T-helper 17 cell (primary cell): ENCODE measurements around the gene CCDC187. TPM values are rescaled to one million over a fixed set of nuclear protein-coding genes. Genes with fewer than 3 reads are reported as not detected.

Source experiments
- ATAC-seq: fragments of 150-1000 bp; cut with Tn5 transposase; 2 replicates; pipeline ENCODE4 v1.10.0; 2021; ENCODE audit warnings: mild to moderate bottlenecking, moderate library complexity
- DNase-seq, 3 donors: peaks; one replicate each; pipeline versions ENCODE4 v3.0.0 to v3.0.0-alpha.2; 2020 to 2021
- H3K9me3 ChIP-seq: one replicate; pipeline ENCODE4 v1.7.0; 2013; ENCODE audit warnings: low read length, mild to moderate bottlenecking; ENCODE audit not compliant: control insufficient read depth, poor library complexity, severe bottlenecking
- H3K27ac Mint-ChIP-seq: one replicate; pipeline ENCODE4 v1.8.0; 2022; ENCODE audit warnings: mild to moderate bottlenecking, moderate library complexity, mixed read lengths
- H3K27me3 Mint-ChIP-seq: one replicate; pipeline ENCODE4 v1.8.0; 2022; ENCODE audit warnings: mixed read lengths
- H3K36me3 Mint-ChIP-seq: one replicate; pipeline ENCODE4 v1.8.0; 2022; ENCODE audit warnings: low read depth, mixed read lengths
- H3K4me1 Mint-ChIP-seq: one replicate; pipeline ENCODE4 v1.8.0; 2022; ENCODE audit warnings: mild to moderate bottlenecking, mixed read lengths
- H3K4me3 Mint-ChIP-seq: one replicate; pipeline ENCODE4 v1.8.0; 2022; ENCODE audit warnings: mild to moderate bottlenecking, moderate library complexity, mixed read lengths
- total RNA-seq, 4 donors: library from RNA in 2 of 4; stranded (reverse) in 2 of 4; gene quantifications; one replicate each; pipeline ENCODE4 v1.2.3 and lab custom pipeline; 2022 to 2026

The CCDC187 gene
- total RNA-seq, 2 donors from 2014 or later: 0.12 TPM; not detected in 1

DNA sequence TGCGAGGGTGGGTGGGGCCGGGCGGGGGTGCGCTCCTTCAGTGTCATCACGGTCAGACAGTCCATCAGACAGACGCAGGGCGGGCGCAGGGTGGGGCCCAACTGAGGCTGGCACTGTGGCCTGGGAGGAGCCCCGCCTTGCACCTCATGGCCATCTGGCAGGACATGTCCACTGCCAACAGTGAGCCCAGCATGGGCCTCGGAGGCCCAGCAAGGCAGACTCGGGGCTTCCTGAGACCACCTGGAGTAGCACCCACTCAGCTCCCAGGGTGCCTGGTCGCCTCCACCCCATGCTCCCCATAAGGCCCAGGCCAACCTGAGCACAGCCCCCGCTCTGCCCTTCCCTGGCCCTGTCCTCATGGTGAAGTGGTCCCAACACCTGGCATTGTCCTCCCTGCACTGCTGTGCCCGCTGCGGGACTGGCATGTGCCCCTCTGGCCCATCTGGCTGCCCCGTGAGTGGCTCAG lies 14.9 kb upstream of the CCDC187 start:
- H3K27me3 Mint-ChIP-seq: no peaks in the 10 kb centered on the region
- no peak for DNase-seq

DNA sequence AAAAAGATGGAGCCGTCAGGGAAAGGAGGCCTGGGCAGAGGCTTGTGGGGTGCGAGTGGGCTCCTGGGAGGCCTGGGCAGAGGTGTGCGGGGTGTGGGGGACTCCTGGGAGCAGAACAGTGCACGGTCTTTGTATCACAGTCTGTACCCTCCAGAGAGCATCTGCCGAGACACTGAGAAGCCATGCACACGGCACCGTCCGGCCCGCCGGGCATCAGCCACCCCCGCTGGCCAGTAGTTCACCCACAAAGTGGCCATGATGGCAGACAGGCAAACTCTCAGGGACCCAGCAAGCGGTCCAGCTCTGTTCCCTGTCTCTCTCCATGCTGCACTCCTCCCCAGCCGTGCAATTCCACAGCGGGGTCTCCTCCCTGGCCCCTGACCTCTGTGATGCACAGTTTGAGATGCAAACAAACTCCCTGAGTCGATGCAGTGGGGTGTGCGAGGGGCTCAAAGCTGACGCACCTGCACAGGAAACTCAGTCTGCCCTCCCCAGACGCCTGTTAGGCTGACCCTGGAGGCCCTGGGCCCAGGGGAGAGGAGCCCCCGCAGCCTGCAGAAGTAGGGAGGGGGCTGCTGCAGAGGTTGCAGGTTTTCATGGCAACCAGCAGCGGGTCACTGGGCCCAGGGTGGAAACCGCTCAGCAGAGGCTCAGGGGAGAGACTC lies 14.3 kb upstream of the CCDC187 start:
- H3K4me1 Mint-ChIP-seq: no peaks in the 10 kb centered on the region
- H3K36me3 Mint-ChIP-seq: no peaks in the 10 kb centered on the region
- ATAC-seq: no peak
- H3K4me3 Mint-ChIP-seq: no peak overlapping the region
- no peaks in the 10 kb centered on the region for H3K9me3 ChIP-seq
- H3K27me3 Mint-ChIP-seq: no peaks in the 10 kb centered on the region
- H3K27ac Mint-ChIP-seq: no peak overlapping the region
- DNase-seq: no peak

More for the DNA sequence above, 14.9 kb upstream of the CCDC187 start:
- no peaks in the 10 kb centered on the region for H3K4me1 Mint-ChIP-seq
- no peak overlapping the region for H3K27ac Mint-ChIP-seq
- no peaks in the 10 kb centered on the region for H3K9me3 ChIP-seq
- ATAC-seq: no peak
- no peak overlapping the region for H3K4me3 Mint-ChIP-seq
- no peaks in the 10 kb centered on the region for H3K36me3 Mint-ChIP-seq

DNA sequence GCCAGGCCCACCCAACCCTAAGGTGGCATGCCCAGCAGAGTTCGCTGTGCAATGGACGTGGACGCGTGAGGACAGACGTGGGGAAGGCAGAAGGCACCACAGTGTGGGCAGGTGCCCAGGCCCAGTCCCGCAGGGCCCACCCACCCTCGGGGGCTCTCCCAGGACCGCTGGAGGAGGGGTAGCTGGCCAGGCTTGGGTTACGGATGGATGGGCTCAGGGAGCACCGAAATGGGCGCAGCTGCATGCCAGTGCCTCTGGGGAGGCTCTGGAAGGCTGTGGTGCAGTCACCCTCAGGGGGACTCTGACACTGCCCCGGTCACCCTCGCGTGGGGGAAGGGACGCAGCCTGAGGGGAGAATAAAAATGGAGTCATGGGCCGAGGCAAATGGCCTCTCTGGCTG lies 13.8 kb upstream of the CCDC187 start:
- H3K36me3 Mint-ChIP-seq: no peaks in the 10 kb centered on the region
- H3K4me1 Mint-ChIP-seq: no peaks in the 10 kb centered on the region
- H3K9me3 ChIP-seq: no peaks in the 10 kb centered on the region
- H3K27ac Mint-ChIP-seq: no peak overlapping the region
- ATAC-seq (no peak), DNase-seq (no peak)
- H3K4me3 Mint-ChIP-seq: no peak overlapping the region
- H3K27me3 Mint-ChIP-seq: no peaks in the 10 kb centered on the region

DNA sequence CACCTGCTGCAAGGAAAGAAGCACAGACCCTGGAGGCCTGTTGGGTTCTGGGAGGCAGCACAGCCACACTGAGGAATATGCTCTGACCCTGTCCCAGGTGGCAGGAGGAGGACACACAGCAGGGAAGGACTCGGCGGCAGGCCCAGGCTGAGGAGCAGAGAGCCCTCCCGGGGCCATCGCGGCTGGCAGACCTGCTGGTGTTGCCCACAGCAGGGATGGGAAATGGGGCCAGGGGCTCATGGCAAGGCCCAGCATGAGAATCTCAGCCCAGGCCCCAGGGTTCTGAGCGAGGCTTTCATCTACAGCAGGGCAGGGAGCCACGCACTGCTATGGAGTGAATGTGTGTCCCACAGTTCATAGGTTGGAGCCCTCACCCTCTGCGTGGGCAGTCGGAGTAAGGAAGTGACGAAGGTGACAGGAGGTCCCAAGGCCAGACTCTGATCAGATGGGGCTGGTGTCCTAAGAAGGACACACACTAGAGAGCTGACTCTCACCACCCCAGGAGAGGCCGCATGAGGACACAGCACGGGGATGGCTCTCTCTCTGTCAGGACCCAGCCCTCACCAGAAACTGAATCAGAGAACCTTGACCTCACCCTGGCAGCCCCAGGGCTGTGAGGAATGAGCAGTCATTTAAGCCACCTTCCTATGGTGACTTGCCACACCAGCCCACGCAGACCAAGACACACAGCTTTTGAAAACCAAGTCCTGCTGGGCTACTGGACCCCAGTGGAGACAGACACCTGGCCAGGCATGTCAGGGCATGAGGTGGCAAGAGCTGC lies 13.2 kb upstream of the CCDC187 start:
- H3K9me3 ChIP-seq: no peaks in the 10 kb centered on the region
- DNase-seq: no peak
- no peak overlapping the region for H3K27ac Mint-ChIP-seq
- no peaks in the 10 kb centered on the region for H3K4me1 Mint-ChIP-seq
- no peak overlapping the region for H3K4me3 Mint-ChIP-seq
- no peak for ATAC-seq
- no peaks in the 10 kb centered on the region for H3K36me3 Mint-ChIP-seq
- no peaks in the 10 kb centered on the region for H3K27me3 Mint-ChIP-seq

DNA sequence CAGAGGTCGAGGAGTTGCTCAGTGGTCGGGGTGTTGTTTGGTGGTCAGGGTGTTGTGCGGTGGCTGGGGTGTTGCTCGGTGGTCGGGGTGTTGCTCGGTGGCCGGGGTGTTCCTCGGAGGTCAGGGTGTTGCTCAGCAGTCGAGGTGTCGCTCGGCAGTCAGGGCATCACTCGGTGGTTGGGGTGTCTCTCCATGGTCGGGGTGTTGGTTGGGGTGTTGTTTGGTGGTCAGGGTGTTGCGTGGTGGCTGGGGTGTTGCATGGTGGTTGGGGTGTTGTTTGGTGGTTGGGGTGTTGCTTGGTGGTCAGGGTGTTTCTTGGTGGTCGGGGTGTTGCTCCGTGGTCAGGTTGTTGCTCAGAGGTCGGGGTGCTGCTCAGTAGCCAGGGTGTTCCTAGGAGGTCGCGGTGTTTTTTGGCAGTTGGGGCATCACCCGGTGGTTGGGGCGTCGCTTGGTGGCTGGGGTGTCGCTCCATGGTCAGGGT lies 12.4 kb upstream of the CCDC187 start:
- H3K4me1 Mint-ChIP-seq: no peaks in the 10 kb centered on the region
- no peaks in the 10 kb centered on the region for H3K36me3 Mint-ChIP-seq
- no peak overlapping the region for H3K4me3 Mint-ChIP-seq
- no peaks in the 10 kb centered on the region for H3K27me3 Mint-ChIP-seq
- H3K27ac Mint-ChIP-seq: no peak overlapping the region
- ATAC-seq (no peak), DNase-seq (no peak)
- H3K9me3 ChIP-seq: no peaks in the 10 kb centered on the region

DNA sequence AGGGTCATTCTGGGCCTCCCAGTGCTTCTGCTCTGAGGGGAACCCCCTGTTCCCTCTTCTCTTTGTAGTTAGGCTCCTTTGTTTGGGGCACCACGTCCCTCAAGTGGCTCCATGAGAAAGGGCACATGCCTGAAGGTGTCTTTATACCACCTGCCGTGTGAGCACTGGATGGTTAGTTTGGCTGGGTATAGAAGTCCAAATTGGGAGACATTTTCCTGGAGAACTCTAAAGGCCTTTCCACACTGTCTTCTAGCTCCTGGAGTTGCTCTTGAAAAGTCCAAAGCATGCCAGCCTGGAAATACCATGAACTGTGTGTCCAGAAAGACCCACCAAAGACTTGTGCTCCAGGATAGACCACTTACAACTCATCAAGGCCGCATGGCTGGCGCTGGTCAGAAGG lies 11.1 kb upstream of the CCDC187 start:
- DNase-seq (no peak), ATAC-seq (no peak)
- H3K27ac Mint-ChIP-seq: no peak overlapping the region
- H3K4me3 Mint-ChIP-seq: no peak overlapping the region
- no peaks in the 10 kb centered on the region for H3K4me1 Mint-ChIP-seq
- H3K9me3 ChIP-seq: no peaks in the 10 kb centered on the region
- no peaks in the 10 kb centered on the region for H3K27me3 Mint-ChIP-seq
- H3K36me3 Mint-ChIP-seq: no peaks in the 10 kb centered on the region

DNA sequence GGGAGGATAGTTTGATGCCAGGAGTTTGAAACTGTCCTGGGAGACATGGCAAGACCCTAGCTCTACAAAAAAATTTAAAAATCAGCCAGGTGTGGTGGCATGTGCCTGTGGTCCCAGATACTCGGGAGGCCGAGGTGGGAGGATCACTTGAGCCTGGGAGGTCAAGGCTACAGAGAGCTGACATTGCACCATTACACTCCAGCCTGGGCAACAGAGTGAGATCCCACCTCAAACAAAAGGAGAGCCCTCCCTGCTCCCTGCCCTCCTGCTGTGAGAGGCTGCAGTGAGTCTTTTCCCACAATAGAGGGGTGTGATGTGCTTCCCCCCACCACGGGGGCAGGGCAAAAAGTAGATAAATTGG lies 10.1 kb upstream of the CCDC187 start:
- Mint-ChIP-seq H3K4me1 (no peaks in the 10 kb centered on the region), H3K36me3 (no peaks in the 10 kb centered on the region), H3K4me3 (no peak overlapping the region), H3K27me3 (no peaks in the 10 kb centered on the region), H3K27ac (no peak overlapping the region)
- H3K9me3 ChIP-seq: no peaks in the 10 kb centered on the region
- no peak for DNase-seq
- no peak for ATAC-seq

DNA sequence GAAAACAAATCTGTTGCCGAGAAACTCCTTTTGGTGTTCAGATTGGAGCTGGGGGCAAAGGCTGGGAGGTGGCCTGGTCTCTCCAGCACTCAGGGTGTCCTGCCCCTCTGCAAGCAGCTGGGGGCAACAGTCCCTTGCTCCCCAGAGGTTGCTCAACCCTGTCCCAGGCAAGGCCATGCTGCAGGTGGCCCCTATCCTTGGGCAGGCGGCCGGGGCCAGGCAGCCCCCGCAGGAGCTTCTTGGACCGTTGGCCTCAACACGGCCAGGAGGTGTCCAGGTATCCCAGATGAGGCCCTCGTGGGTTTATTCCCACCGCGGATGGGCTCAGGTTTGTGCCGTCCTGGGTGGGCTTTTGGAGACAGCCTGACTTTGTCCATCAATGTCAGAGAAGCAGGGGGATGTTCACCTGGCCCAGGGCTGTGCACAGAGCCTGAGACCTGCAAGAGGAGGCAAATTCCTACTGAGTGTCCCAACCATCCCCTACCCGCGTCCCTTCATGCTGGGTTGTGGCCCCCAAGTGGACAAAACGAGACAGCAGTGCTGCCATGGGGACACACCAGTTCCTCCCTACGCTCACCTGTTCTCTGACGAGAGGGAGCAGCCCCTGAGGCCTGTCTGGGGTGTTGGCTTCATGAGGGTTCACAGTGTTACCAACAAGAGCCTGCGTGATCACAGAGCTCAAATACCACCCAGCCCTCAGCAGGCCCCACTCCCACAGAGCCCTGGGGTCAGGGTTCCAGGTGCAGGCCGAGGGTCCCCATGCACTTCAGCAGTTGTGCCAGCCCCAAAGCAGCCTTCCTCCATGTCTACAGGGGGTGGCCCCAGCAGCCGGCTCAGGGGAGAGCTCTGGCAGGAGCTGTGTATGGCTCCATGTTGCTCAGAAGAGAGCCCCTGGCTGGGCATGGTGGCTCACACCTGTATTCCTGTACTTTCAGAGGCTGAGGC lies 9.5 kb upstream of the CCDC187 start:
- Mint-ChIP-seq H3K27ac (no peak overlapping the region), H3K36me3 (no peaks in the 10 kb centered on the region), H3K4me1 (no peaks in the 10 kb centered on the region), H3K4me3 (no peak overlapping the region), H3K27me3 (no peaks in the 10 kb centered on the region)
- DNase-seq: no peak
- H3K9me3 ChIP-seq: no peaks in the 10 kb centered on the region
- ATAC-seq: no peak

DNA sequence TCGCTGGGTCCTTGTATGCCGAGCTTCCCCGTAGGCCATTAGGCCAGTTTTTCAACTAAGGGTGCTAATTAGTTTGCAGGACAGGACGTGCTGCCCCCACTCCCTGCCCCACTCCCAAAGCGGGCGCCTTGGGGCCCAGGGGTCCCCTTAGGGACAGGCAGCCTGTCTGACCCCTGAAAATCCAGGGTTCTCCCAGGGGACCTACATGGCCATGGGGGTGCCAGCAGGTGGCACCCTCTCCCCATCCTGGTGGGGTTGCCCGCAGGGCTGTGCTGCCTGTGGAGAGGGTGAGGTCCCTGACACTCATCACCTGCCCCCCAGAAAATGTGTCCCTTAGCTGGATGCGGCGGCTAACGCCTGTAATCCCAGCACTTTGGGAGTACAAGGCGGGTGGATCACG lies 8.5 kb upstream of the CCDC187 start:
- Mint-ChIP-seq H3K4me1 (no peaks in the 10 kb centered on the region), H3K36me3 (no peaks in the 10 kb centered on the region), H3K27ac (no peak overlapping the region), H3K4me3 (no peak overlapping the region), H3K27me3 (no peaks in the 10 kb centered on the region)
- H3K9me3 ChIP-seq: no peaks in the 10 kb centered on the region
- no peak for DNase-seq
- peak; percentile 71 for ATAC-seq

DNA sequence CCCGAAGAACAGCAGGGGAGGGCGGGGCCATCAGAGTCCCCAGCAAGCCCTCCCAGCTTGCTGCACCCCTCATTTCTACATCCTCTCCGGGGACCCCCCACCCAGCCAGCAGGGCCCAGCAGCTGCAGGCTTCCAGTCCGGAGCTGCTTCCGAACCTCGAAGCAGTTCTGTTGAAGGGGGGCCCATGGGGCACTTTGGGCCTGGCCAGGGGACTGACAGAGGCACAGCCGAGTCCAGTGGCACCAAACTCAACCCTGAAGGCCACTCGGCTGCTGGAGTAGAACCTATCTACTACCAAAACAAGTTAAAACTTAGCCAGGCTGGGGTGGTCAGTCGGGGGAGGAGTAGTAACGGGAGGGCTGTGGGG lies 8.1 kb upstream of the CCDC187 start:
- Mint-ChIP-seq H3K27me3 (no peaks in the 10 kb centered on the region), H3K27ac (no peak overlapping the region), H3K36me3 (no peaks in the 10 kb centered on the region), H3K4me1 (no peaks in the 10 kb centered on the region), H3K4me3 (no peak overlapping the region)
- ATAC-seq: no peak
- H3K9me3 ChIP-seq: no peaks in the 10 kb centered on the region
- DNase-seq: no peak

DNA sequence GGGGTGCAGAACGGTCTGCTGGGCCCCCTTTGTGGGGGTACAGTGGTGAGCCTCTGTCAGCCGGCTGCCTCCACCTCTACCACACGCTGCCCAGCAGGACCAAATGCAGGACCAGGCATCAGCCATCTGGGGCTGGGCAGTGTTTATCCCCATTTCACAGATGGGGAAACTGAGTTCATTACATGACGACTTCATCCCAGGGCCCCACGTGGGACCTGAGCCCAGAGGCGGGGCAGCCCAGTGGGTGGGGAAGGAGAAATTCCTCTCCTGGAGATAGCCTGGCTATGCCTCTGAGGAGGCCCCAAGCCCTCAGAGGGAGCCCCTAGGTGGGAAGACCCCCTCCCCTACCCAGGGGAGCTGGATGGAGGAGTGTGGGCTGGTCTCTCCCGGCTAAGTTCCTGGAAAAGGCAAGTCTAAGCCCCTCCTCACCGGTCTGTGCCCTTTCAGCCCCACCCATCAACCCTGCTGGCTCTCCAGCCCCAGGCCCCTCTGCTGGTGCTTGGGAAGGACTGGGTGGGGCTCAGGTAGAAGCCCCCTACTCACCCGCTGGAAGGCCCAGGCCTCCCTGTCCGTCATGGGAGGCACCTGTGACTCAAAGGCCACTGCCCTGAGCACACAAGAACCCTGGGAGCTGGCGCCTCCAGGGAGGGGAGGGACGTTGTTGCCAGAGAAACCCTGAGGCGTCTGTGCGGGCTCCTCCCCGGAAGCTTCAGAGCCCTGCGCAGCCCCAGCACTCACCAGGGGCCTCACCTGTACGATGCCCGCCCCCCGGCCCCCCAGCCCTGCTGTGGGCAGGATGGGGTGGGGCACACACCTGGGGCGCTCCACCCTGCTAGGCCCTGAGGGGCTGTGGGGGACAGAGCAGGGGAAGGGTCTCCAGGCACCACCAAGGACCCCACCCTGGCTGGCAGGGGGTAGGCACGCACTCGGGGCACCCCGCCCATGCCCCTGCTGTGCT lies 7.4 kb upstream of the CCDC187 start:
- no peak overlapping the region for H3K27ac Mint-ChIP-seq
- ATAC-seq (peak; percentile 60), DNase-seq (no peak)
- H3K4me3 Mint-ChIP-seq: no peak overlapping the region
- no peaks in the 10 kb centered on the region for H3K9me3 ChIP-seq
- H3K27me3 Mint-ChIP-seq: no peaks in the 10 kb centered on the region
- no peaks in the 10 kb centered on the region for H3K36me3 Mint-ChIP-seq
- peaks cover 2% of the 10 kb centered on the region for H3K4me1 Mint-ChIP-seq

DNA sequence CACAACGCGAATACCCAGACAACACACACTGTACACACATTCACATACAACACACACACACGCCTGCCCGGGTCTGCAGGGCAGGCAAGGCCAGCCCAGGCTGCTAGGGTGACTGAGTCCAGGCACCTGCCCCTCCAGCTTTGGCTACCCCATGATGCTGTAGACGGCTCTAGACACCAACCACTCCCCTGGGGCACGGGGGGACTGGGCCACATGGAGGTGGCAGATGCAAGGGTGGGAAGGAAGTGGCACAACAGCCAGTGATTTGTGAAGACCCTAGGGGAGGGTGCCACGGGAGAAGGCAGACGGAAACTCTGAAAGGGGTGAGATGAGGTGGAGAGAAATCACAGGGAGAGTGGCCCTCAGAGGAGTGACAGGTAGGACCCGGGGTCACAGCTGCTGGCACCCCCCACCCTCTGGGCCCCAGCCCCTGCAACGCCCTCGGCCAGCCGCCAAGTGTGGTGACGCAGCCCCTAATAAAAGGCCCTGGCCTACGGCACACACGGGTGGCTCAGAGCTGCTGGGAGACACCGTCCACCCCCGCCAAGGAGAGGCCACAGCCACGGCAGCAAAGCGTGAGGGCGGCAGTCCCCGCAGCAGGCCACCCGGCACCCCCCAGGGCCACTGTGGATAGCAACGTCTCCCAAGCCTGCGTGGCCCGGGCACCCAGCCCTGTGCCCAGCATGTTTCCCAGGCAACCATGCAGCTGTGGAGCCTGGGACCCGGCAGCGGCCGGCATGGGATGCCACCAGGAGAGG lies 6.6 kb upstream of the CCDC187 start:
- Mint-ChIP-seq H3K4me3 (no peak overlapping the region), H3K4me1 (peaks cover 4% of the 10 kb centered on the region), H3K27me3 (no peaks in the 10 kb centered on the region), H3K27ac (no peak overlapping the region), H3K36me3 (no peaks in the 10 kb centered on the region)
- H3K9me3 ChIP-seq: no peaks in the 10 kb centered on the region
- ATAC-seq: no peak
- DNase-seq: no peak
